Anterior cingulate cortex (tissue), 58 donors: Measurements from ENCODE around the gene TST.

Experiments
- DNase-seq, 58 donors: peaks; one replicate each; lab custom pipeline; 2025; lab: John Stamatoyannopoulos, UW

TST gene

GRCh38 chr22:37033605-37034430, 14.6 kb upstream of the TST start:
- DNase-seq = no peak

- DNase-seq = no peak
These were observed 13.6 kb upstream of the TST start for GRCh38 chr22:37032535-37033460.

GRCh38 chr22:37032134-37032534, 12.9 kb upstream of the TST start:
- no peak for DNase-seq

- DNase-seq = no peak
These were observed 11.5 kb upstream of the TST start for GRCh38 chr22:37030560-37031281.

- no peak for DNase-seq
These were observed 9.7 kb upstream of the TST start for GRCh38 chr22:37028692-37029674.

GRCh38 chr22:37027556-37027955, 8.3 kb upstream of the TST start:
- DNase-seq = no peak

GRCh38 chr22:37026325-37026724, 7.1 kb upstream of the TST start:
- peak in 6 of 58 donors; percentile 8 to 28 (median 18) for DNase-seq

- DNase-seq = no peak
These were observed 6.3 kb upstream of the TST start for GRCh38 chr22:37025500-37026070.

- DNase-seq = no peak
These were observed 5.3 kb upstream of the TST start for GRCh38 chr22:37024339-37025157.

GRCh38 chr22:37023743-37024338, 4.6 kb upstream of the TST start:
- DNase-seq = no peak

- peak in 12 of 58 donors; percentile 16 to 39 (median 28) for DNase-seq
These were observed 3.5 kb upstream of the TST start for GRCh38 chr22:37022483-37023337.

GRCh38 chr22:37021710-37022482, 2.6 kb upstream of the TST start:
- peak in 21 of 58 donors; percentile 7 to 60 (median 20) for DNase-seq

GRCh38 chr22:37021041-37021440, 1.8 kb upstream of the TST start:
- DNase-seq = no peak

GRCh38 chr22:37020192-37020479, 889 bp upstream of the TST start:
- peak in 6 of 58 donors; percentile 28 to 64 (median 50) for DNase-seq

GRCh38 chr22:37018815-37019308, 385 bp downstream of the TST start:
- DNase-seq = peak in 29 of 58 donors; percentile 17 to 70 (median 48)
